OCI-LY1 (cell line): ENCODE data around the gene PSTPIP1.

Source experiments
- H2AFZ ChIP-seq: fragments of 200-600 bp; sonication (generic), shearing (Covaris generic); 2 replicates; pipeline ENCODE4 v1.6.0; 2014; ENCODE audit warnings: antibody characterized with exemption, mild to moderate bottlenecking, low read length
- H3F3A ChIP-seq: fragments of 200-600 bp; sonication (generic), shearing (Covaris generic); 2 replicates; pipeline ENCODE4 v1.6.0; 2014; ENCODE audit warnings: mild to moderate bottlenecking, antibody characterized with exemption, low read length, moderate library complexity; ENCODE audit not compliant: insufficient read depth
- H3K27ac ChIP-seq: fragments of 200-600 bp; sonication (generic); 2 replicates; pipeline ENCODE4 v1.5.1; 2014; ENCODE audit warnings: low read length, mixed run types, mild to moderate bottlenecking, low read depth; ENCODE audit not compliant: poor library complexity, severe bottlenecking
- H3K27me3 ChIP-seq: fragments of 200-600 bp; sonication (generic); 2 replicates; pipeline ENCODE4 v1.6.0; 2014; ENCODE audit warnings: antibody characterized with exemption, mild to moderate bottlenecking, low read length, moderate library complexity; ENCODE audit not compliant: insufficient read depth
- H3K36me3 ChIP-seq: fragments of 200-600 bp; sonication (generic); 2 replicates; pipeline ENCODE4 v1.6.1; 2014; ENCODE audit warnings: mild to moderate bottlenecking, antibody characterized with exemption, low read length, moderate library complexity, mixed read lengths; ENCODE audit not compliant: insufficient read depth
- H3K4me1 ChIP-seq: fragments of 200-600 bp; sonication (generic); 2 replicates; pipeline ENCODE4 v1.5.1; 2014; ENCODE audit warnings: mild to moderate bottlenecking, low read length, moderate library complexity; ENCODE audit not compliant: insufficient read depth, severe bottlenecking
- H3K4me2 ChIP-seq: fragments of 200-600 bp; sonication (generic), shearing (Covaris generic); 2 replicates; pipeline ENCODE4 v1.6.1; 2014; ENCODE audit warnings: low read length
- H3K4me3 ChIP-seq: fragments of 200-600 bp; sonication (generic); 2 replicates; pipeline ENCODE4 v1.5.1; 2014; ENCODE audit warnings: low read length, low read depth, mild to moderate bottlenecking, mixed read lengths; ENCODE audit not compliant: poor library complexity, severe bottlenecking
- H3K79me2 ChIP-seq: fragments of 200-600 bp; shearing (Covaris generic); 2 replicates; pipeline ENCODE4 v1.6.1; 2016; ENCODE audit warnings: mixed run types, low read length, mixed read lengths; ENCODE audit not compliant: insufficient read depth
- H3K9ac ChIP-seq: fragments of 200-600 bp; sonication (generic), shearing (Covaris generic); 2 replicates; pipeline ENCODE4 v1.6.1; 2014; ENCODE audit warnings: mild to moderate bottlenecking, low read length, mixed read lengths
- H3K9me2 ChIP-seq: fragments of 200-600 bp; sonication (generic), shearing (Covaris generic); 2 replicates; pipeline ENCODE4 v1.6.1; 2014; ENCODE audit warnings: low read depth, mild to moderate bottlenecking, low read length, mixed read lengths
- H3K9me3 ChIP-seq: fragments of 200-600 bp; shearing (Covaris generic); 2 replicates; pipeline ENCODE4 v1.6.1; 2014; ENCODE audit warnings: low read length, mixed read lengths
- H4K20me1 ChIP-seq: fragments of 200-600 bp; sonication (generic), shearing (Covaris generic); 2 replicates; pipeline ENCODE4 v1.6.0; 2016; ENCODE audit warnings: mild to moderate bottlenecking, low read length; ENCODE audit not compliant: insufficient read depth
- EZH2 ChIP-seq: fragments of 200-600 bp; sonication (generic), shearing (Covaris generic); IDR thresholded peaks from 2 replicates; pipeline ENCODE4 v1.8.0; 2017; ENCODE audit warnings: borderline replicate concordance, mixed run types, mild to moderate bottlenecking, antibody characterized with exemption, low read length, moderate library complexity, mixed read lengths
- TF ChIP-seq, protein P1 (sequence below): fragments of 200-600 bp; sonication (generic), shearing (Covaris generic); IDR thresholded peaks from 2 replicates; pipeline ENCODE4 v1.5.1; 2017; ENCODE audit warnings: mild to moderate bottlenecking, antibody characterized with exemption, low read length, moderate library complexity, mixed read lengths

The PSTPIP1 gene

DNA sequence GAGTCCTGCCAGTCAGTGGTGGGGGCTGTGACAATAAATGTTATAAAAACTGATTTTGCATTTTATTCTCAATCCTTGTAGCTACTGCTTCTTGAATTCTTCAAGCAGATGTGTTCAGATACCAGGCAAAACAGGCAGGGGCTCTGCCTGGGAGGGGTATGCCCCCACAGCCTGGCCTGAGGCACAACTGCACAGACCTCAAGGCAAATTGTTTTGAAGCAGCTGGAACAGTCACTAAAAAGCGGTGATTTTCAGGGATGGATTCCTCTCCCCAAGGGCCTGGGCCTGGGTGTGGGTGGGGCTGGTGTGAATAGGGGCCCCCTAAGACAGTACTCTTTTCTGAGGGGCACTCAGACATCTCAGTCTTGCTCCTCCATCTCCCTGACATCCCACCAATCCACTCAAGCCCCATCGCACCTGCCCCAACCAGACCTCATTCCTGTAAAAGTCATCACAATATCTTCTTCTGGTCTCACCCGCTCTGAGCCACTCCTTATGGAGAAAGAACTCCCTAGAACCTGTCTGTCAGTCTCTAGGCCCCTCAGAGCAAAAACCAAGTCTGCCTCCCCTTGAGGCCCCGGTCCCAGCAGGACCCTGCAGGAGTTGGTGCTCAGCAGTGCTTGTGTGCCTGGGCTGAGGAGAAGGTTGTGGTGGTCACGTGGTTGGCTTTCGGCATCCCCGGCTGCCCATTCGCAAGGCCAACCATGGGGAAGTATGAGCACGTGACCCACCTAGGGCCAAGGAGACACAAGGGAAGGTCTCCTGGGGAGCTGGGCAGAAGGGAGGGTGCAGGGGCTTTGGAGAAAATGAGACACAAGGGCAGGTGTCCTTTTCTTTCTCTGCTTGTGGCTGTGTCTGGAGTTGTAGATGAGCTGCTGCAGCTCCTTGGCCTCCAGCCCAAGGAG lies 2.9 kb upstream of the PSTPIP1 start:
- Histone ChIP-seq H4K20me1 (no peaks in the 10 kb centered on the region), H3K79me2 (no peaks in the 10 kb centered on the region), H3K4me1 (peaks cover 26% of the 10 kb centered on the region), H2AFZ (no peak overlapping the region), H3K4me3 (no peak overlapping the region), H3K4me2 (no peak overlapping the region), H3K9me2 (no peaks in the 10 kb centered on the region), H3K27me3 (no peaks in the 10 kb centered on the region; the same call in 1 of the 2 replicates), H3K9ac (no peak overlapping the region), H3K36me3 (no peaks in the 10 kb centered on the region), H3F3A (no peaks in the 10 kb centered on the region), H3K9me3 (no peaks in the 10 kb centered on the region), H3K27ac (no peak overlapping the region)
- TF ChIP-seq, protein P1, sequence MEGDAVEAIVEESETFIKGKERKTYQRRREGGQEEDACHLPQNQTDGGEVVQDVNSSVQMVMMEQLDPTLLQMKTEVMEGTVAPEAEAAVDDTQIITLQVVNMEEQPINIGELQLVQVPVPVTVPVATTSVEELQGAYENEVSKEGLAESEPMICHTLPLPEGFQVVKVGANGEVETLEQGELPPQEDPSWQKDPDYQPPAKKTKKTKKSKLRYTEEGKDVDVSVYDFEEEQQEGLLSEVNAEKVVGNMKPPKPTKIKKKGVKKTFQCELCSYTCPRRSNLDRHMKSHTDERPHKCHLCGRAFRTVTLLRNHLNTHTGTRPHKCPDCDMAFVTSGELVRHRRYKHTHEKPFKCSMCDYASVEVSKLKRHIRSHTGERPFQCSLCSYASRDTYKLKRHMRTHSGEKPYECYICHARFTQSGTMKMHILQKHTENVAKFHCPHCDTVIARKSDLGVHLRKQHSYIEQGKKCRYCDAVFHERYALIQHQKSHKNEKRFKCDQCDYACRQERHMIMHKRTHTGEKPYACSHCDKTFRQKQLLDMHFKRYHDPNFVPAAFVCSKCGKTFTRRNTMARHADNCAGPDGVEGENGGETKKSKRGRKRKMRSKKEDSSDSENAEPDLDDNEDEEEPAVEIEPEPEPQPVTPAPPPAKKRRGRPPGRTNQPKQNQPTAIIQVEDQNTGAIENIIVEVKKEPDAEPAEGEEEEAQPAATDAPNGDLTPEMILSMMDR: no peak
- no peak for TF ChIP-seq EZH2

DNA sequence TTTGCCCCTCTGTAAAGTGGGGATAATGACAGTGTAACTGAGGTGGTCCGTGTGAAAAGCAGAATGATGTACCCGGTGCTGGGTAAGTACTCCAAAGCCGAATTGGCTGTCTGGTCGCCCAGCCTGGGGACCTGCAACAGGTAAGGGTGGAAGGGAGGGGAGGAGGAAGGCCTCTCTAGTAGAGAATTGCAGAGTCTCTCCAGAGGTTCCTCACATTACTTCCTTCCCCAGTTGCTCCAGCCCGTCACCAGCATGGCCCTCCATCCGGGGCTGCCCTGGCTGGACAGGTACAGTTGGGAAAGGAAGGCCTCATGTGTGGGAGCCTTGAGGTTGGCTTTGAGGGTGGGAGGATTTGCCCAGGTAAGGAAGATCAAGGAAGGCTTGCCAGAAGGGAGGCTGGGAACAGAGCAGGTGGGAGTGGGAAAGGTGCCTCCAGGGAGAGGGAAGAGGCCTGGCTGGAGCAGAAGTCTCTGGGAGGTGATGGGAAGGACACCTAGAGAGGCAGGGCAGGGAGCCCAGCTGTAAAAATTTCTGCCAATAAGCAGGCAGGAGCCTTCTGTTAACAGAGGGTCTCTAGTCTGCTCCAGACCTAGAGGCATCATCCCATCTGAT lies 1.7 kb upstream of the PSTPIP1 start:
- Histone ChIP-seq H3K4me3 (no peak overlapping the region), H3K4me2 (no peak overlapping the region)

DNA sequence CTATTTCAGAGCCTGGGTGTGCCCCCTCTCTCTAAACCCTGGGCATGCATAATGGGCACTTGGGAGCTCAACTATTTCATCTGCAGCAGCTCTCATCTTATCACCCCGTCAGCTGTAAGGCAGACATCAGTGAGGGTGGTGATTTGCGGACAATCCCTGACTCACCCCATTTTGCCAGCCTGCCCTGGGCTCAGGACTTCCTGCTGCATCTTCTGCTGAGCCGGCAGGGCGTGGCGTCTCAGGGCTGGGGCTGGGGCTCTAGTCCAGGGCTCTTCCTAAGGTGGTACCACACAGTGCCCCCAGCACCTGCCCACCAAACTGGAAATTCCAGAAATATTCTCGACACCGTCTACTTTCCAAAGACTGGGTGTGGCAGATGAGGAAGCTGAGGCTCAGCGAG lies 925 bp upstream of the PSTPIP1 start:
- Histone ChIP-seq H3K9me3 (no peaks in the 10 kb centered on the region), H3K36me3 (no peaks in the 10 kb centered on the region), H4K20me1 (no peaks in the 10 kb centered on the region), H3K27me3 (no peaks in the 10 kb centered on the region; the same call in 1 of the 2 replicates), H3K9me2 (no peaks in the 10 kb centered on the region), H3K27ac (no peak overlapping the region), H3F3A (no peaks in the 10 kb centered on the region), H3K4me1 (peaks cover 19% of the 10 kb centered on the region), H2AFZ (no peak overlapping the region), H3K9ac (no peak overlapping the region), H3K4me2 (no peak overlapping the region), H3K4me3 (no peak overlapping the region), H3K79me2 (no peaks in the 10 kb centered on the region)
- TF ChIP-seq, protein P1: no peak
- TF ChIP-seq EZH2: no peak

More for the DNA sequence above, 1.7 kb upstream of the PSTPIP1 start:
- Histone ChIP-seq H3K36me3 (no peaks in the 10 kb centered on the region), H3K9me3 (no peaks in the 10 kb centered on the region), H4K20me1 (no peaks in the 10 kb centered on the region), H3K79me2 (no peaks in the 10 kb centered on the region), H3K4me1 (peaks cover 25% of the 10 kb centered on the region), H2AFZ (no peak overlapping the region), H3K27ac (no peak overlapping the region), H3K9ac (no peak overlapping the region), H3K27me3 (no peaks in the 10 kb centered on the region; the same call in 1 of the 2 replicates), H3K9me2 (no peaks in the 10 kb centered on the region), H3F3A (no peaks in the 10 kb centered on the region)
- TF ChIP-seq EZH2: no peak
- TF ChIP-seq, protein P1: no peak
